GM21825 (cell line): ENCODE results near the gene LAMA3.

ENCODE experiments used
- ATAC-seq: cut with Tn5 transposase; IDR thresholded peaks from one replicate; pipeline ENCODE4 v1.9.1; 2021; ENCODE audit warnings: mild to moderate bottlenecking, moderate library complexity; ENCODE audit not compliant: unreplicated experiment

The LAMA3 gene

GRCh38 chr18:23812546-23813440 lies 123.5 kb downstream of the LAMA3 start:
- no peak for ATAC-seq

- no peak for ATAC-seq
Measured at GRCh38 chr18:23814991-23815614, 125.8 kb downstream of the LAMA3 start.

GRCh38 chr18:23816021-23816420 lies 126.8 kb downstream of the LAMA3 start:
- no peak for ATAC-seq

GRCh38 chr18:23816740-23817139 lies 127.5 kb downstream of the LAMA3 start:
- ATAC-seq, result no peak

- ATAC-seq, result no peak
Measured at GRCh38 chr18:23819001-23819400, 129.7 kb downstream of the LAMA3 start.

GRCh38 chr18:23822590-23823385 lies 133.5 kb downstream of the LAMA3 start:
- no peak for ATAC-seq

GRCh38 chr18:23824240-23824639 lies 135.0 kb downstream of the LAMA3 start:
- ATAC-seq, result no peak

GRCh38 chr18:23824669-23825068 lies 135.4 kb downstream of the LAMA3 start:
- ATAC-seq, result no peak

GRCh38 chr18:23825496-23825895 lies 136.2 kb downstream of the LAMA3 start:
- ATAC-seq, result no peak

GRCh38 chr18:23825978-23826405 lies 136.7 kb downstream of the LAMA3 start:
- peak; percentile 56 for ATAC-seq

GRCh38 chr18:23826850-23827620 lies 137.8 kb downstream of the LAMA3 start:
- no peak for ATAC-seq

GRCh38 chr18:23827681-23828080 lies 138.4 kb downstream of the LAMA3 start:
- no peak for ATAC-seq

- ATAC-seq, result peak; percentile 93
Measured at GRCh38 chr18:23828426-23828825, 139.2 kb downstream of the LAMA3 start.

GRCh38 chr18:23832911-23833310 lies 143.7 kb downstream of the LAMA3 start:
- no peak for ATAC-seq

GRCh38 chr18:23833714-23834113 lies 144.5 kb downstream of the LAMA3 start:
- ATAC-seq, result no peak

- no peak for ATAC-seq
Measured at GRCh38 chr18:23835091-23835490, 145.8 kb downstream of the LAMA3 start.

GRCh38 chr18:23835506-23835905 lies 146.3 kb downstream of the LAMA3 start:
- no peak for ATAC-seq

- ATAC-seq, result no peak
Measured at GRCh38 chr18:23837591-23837990, 148.3 kb downstream of the LAMA3 start.

GRCh38 chr18:23838233-23838632 lies 149.0 kb downstream of the LAMA3 start:
- no peak for ATAC-seq

- no peak for ATAC-seq
Measured at GRCh38 chr18:23838801-23839366, 149.6 kb downstream of the LAMA3 start.
